SK-N-SH treated with all-trans-retinoic acid at 6 μM for 48 hours (cell line): ENCODE measurements around the gene CTXN1.

Source experiments
- ATAC-seq: fragments of 200-7000 bp; cut with Tn5 transposase; 3 replicates; pipeline ENCODE4 v1.9.1; 2020; ENCODE audit warnings: mild to moderate bottlenecking, moderate library complexity
- ARNTL ChIP-seq: fragments of 450-650 bp; formaldehyde crosslinking; IDR thresholded peaks from 2 replicates; pipeline ENCODE4 v1.5.0; 2020; ENCODE audit warnings: low read depth, mild to moderate bottlenecking, moderate library complexity, borderline replicate concordance
- CSDC2 ChIP-seq: fragments of 250-450 bp; sonication (Bioruptor Pico); IDR thresholded peaks from 2 replicates; pipeline ENCODE4 v1.5.0; 2020; ENCODE audit warnings: mild to moderate bottlenecking, moderate library complexity
- ESRRG ChIP-seq: fragments of 250-450 bp; sonication (Bioruptor Pico); IDR thresholded peaks from 2 replicates; pipeline ENCODE4 v1.6.1; 2021; ENCODE audit warnings: mild to moderate bottlenecking
- GLIS3 ChIP-seq: fragments of 250-450 bp; sonication (Bioruptor Pico); IDR thresholded peaks from 2 replicates; pipeline ENCODE4 v1.5.0; 2020; ENCODE audit warnings: mild to moderate bottlenecking, moderate library complexity
- ISL1 ChIP-seq: fragments of 250-450 bp; sonication (Bioruptor Pico); IDR thresholded peaks from 2 replicates; pipeline ENCODE4 v2.1.2; 2022; ENCODE audit warnings: mild to moderate bottlenecking, moderate library complexity
- OSR1 ChIP-seq: fragments of 250-450 bp; sonication (Bioruptor Pico); IDR thresholded peaks from 2 replicates; pipeline ENCODE4 v1.8.0; 2022; ENCODE audit warnings: moderate library complexity, mild to moderate bottlenecking, inconsistent platforms
- RARB ChIP-seq: fragments of 250-450 bp; sonication (Bioruptor Pico); IDR thresholded peaks from 2 replicates; pipeline ENCODE4 v1.8.0; 2021; ENCODE audit warnings: mild to moderate bottlenecking, moderate library complexity
- TCF4 ChIP-seq: fragments of 250-450 bp; sonication (Bioruptor Pico); IDR thresholded peaks from 2 replicates; pipeline ENCODE4 v1.8.0; 2021; ENCODE audit warnings: mild to moderate bottlenecking, moderate library complexity, borderline replicate concordance
- TOX ChIP-seq: fragments of 250-450 bp; sonication (Bioruptor Pico); IDR thresholded peaks from 2 replicates; pipeline ENCODE4 v1.8.0; 2021; ENCODE audit warnings: mild to moderate bottlenecking, moderate library complexity, borderline replicate concordance
- ZC3H10 ChIP-seq: fragments of 250-450 bp; sonication (Bioruptor Pico); IDR thresholded peaks from 2 replicates; pipeline ENCODE4 v1.5.1; 2021; ENCODE audit warnings: mild to moderate bottlenecking, moderate library complexity
- ZFP3 ChIP-seq: fragments of 250-450 bp; sonication (Bioruptor Pico); IDR thresholded peaks from 2 replicates; pipeline ENCODE4 v1.5.0; 2020; ENCODE audit warnings: mild to moderate bottlenecking, moderate library complexity
- ZFP30 ChIP-seq: fragments of 450-650 bp; formaldehyde crosslinking; IDR thresholded peaks from 2 replicates; pipeline ENCODE4 v1.5.0; 2022; ENCODE audit warnings: mild to moderate bottlenecking, moderate library complexity
- ZNF565 ChIP-seq: fragments of 450-650 bp; formaldehyde crosslinking; conservative IDR thresholded peaks from 2 replicates; pipeline ENCODE4 v1.5.0; 2020; ENCODE audit warnings: low read depth, mild to moderate bottlenecking, moderate library complexity
- ZNF70 ChIP-seq: fragments of 450-650 bp; formaldehyde crosslinking; IDR thresholded peaks from 2 replicates; pipeline ENCODE4 v1.5.0; 2020; ENCODE audit warnings: mild to moderate bottlenecking, moderate library complexity
- ZNF8 ChIP-seq: fragments of 450-650 bp; formaldehyde crosslinking; IDR thresholded peaks from 2 replicates; pipeline ENCODE4 v1.5.0; 2020; ENCODE audit warnings: mild to moderate bottlenecking, moderate library complexity
- TF ChIP-seq, protein P1 (sequence below): fragments of 250-450 bp; sonication (Bioruptor Pico); IDR thresholded peaks from 2 replicates; pipeline ENCODE4 v1.5.0; 2020; ENCODE audit warnings: mild to moderate bottlenecking, moderate library complexity
- TF ChIP-seq, protein P2 (sequence below): fragments of 250-450 bp; sonication (Bioruptor Pico); IDR thresholded peaks from 2 replicates; pipeline ENCODE4 v1.8.0; 2020; ENCODE audit warnings: mild to moderate bottlenecking, moderate library complexity, borderline replicate concordance
- TF ChIP-seq, protein P3 (sequence below): fragments of 250-450 bp; sonication (Bioruptor Pico); IDR thresholded peaks from 2 replicates; pipeline ENCODE4 v1.8.0; 2021; ENCODE audit warnings: low read depth, mild to moderate bottlenecking, moderate library complexity, borderline replicate concordance
- TF ChIP-seq, protein P4 (sequence below): fragments of 250-450 bp; sonication (Bioruptor Pico); IDR thresholded peaks from 2 replicates; pipeline ENCODE4 v1.5.1; 2021; ENCODE audit warnings: mild to moderate bottlenecking, moderate library complexity

Gene CTXN1

DNA sequence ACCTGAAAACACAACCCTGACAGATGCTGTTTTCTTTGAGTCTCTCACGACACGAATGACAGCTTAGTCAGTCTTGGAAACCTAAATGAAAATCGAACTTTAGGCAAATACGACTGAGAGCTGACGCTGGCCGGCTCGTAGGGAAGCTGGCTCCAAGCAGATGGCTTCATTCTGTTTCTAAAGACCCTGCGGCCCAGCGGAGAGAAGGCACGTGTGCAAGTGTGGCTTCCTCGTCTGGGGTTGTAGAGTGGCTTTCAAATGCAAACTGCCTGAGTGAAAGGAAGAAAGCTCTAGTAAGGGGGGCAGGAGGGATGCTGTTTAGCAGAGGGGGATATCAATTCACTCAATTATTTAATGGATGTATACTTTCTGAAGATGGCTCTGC, 43.6 kb upstream of the CTXN1 start:
- ATAC-seq: no peak
- TF ChIP-seq RARB (CRISPR knock-in tag): no peak
- no peak for TF ChIP-seq CSDC2
- TF ChIP-seq TCF4 (CRISPR knock-in tag): no peak
- TF ChIP-seq ESRRG: no peak
- TF ChIP-seq, protein P1, sequence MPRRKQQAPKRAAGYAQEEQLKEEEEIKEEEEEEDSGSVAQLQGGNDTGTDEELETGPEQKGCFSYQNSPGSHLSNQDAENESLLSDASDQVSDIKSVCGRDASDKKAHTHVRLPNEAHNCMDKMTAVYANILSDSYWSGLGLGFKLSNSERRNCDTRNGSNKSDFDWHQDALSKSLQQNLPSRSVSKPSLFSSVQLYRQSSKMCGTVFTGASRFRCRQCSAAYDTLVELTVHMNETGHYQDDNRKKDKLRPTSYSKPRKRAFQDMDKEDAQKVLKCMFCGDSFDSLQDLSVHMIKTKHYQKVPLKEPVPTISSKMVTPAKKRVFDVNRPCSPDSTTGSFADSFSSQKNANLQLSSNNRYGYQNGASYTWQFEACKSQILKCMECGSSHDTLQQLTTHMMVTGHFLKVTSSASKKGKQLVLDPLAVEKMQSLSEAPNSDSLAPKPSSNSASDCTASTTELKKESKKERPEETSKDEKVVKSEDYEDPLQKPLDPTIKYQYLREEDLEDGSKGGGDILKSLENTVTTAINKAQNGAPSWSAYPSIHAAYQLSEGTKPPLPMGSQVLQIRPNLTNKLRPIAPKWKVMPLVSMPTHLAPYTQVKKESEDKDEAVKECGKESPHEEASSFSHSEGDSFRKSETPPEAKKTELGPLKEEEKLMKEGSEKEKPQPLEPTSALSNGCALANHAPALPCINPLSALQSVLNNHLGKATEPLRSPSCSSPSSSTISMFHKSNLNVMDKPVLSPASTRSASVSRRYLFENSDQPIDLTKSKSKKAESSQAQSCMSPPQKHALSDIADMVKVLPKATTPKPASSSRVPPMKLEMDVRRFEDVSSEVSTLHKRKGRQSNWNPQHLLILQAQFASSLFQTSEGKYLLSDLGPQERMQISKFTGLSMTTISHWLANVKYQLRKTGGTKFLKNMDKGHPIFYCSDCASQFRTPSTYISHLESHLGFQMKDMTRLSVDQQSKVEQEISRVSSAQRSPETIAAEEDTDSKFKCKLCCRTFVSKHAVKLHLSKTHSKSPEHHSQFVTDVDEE: no peak
- TF ChIP-seq ZNF8 (CRISPR knock-in tag): no peak
- TF ChIP-seq, protein P2, sequence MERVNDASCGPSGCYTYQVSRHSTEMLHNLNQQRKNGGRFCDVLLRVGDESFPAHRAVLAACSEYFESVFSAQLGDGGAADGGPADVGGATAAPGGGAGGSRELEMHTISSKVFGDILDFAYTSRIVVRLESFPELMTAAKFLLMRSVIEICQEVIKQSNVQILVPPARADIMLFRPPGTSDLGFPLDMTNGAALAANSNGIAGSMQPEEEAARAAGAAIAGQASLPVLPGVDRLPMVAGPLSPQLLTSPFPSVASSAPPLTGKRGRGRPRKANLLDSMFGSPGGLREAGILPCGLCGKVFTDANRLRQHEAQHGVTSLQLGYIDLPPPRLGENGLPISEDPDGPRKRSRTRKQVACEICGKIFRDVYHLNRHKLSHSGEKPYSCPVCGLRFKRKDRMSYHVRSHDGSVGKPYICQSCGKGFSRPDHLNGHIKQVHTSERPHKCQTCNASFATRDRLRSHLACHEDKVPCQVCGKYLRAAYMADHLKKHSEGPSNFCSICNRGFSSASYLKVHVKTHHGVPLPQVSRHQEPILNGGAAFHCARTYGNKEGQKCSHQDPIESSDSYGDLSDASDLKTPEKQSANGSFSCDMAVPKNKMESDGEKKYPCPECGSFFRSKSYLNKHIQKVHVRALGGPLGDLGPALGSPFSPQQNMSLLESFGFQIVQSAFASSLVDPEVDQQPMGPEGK (CRISPR knock-in tag): no peak
- TF ChIP-seq, protein P3, sequence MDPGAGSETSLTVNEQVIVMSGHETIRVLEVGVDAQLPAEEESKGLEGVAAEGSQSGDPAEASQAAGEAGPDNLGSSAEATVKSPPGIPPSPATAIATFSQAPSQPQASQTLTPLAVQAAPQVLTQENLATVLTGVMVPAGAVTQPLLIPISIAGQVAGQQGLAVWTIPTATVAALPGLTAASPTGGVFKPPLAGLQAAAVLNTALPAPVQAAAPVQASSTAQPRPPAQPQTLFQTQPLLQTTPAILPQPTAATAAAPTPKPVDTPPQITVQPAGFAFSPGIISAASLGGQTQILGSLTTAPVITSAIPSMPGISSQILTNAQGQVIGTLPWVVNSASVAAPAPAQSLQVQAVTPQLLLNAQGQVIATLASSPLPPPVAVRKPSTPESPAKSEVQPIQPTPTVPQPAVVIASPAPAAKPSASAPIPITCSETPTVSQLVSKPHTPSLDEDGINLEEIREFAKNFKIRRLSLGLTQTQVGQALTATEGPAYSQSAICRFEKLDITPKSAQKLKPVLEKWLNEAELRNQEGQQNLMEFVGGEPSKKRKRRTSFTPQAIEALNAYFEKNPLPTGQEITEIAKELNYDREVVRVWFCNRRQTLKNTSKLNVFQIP (CRISPR knock-in tag): no peak
- TF ChIP-seq, protein P4, sequence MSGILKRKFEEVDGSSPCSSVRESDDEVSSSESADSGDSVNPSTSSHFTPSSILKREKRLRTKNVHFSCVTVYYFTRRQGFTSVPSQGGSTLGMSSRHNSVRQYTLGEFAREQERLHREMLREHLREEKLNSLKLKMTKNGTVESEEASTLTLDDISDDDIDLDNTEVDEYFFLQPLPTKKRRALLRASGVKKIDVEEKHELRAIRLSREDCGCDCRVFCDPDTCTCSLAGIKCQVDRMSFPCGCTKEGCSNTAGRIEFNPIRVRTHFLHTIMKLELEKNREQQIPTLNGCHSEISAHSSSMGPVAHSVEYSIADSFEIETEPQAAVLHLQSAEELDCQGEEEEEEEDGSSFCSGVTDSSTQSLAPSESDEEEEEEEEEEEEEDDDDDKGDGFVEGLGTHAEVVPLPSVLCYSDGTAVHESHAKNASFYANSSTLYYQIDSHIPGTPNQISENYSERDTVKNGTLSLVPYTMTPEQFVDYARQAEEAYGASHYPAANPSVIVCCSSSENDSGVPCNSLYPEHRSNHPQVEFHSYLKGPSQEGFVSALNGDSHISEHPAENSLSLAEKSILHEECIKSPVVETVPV (CRISPR knock-in tag): no peak

DNA sequence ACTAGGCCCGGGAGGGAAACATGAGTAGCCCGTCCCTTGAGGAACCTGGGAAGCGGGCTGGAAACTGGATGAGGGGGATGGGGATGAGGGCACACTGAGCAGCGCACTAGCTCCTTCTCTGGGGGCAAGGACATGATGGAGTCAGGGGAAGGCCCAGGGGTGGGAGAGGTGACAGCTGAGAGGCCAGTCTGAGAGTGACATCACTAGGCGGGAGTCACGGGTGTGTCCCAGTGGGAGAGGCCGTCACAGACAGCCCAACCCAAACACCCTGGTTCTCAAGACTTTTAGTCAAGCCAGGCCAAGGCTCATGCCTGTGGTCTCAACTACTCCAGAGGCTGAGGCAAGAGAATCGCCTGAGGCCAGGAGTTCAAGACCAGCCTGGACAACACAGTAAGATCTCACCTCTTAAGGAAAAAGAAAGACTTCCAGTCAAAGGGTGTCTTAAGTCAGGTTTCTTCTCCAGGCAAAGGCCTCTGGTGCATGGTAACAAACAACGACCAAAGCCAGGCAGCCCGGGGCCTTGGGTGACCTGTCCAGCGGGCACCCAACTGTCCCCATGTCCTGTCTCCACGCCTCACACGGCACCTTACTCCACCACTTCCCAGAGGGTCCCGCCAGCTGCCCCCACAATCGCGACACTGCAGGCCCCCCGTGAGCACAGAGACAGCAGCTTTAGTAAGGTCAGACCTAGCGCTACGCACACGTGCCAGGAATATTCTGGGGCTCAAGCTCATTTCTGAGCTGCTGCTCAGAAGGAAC, 43.0 kb upstream of the CTXN1 start:
- TF ChIP-seq ZFP3 (CRISPR knock-in tag) (no peak), TCF4 (CRISPR knock-in tag) (no peak), ZFP30 (CRISPR knock-in tag) (no peak), ESRRG (no peak), ISL1 (no peak), ZNF565 (CRISPR knock-in tag) (no peak), ARNTL (CRISPR knock-in tag) (no peak), ZC3H10 (CRISPR knock-in tag) (no peak), ZNF70 (CRISPR knock-in tag) (no peak), OSR1 (CRISPR knock-in tag) (no peak), CSDC2 (no peak), ZNF8 (CRISPR knock-in tag) (no peak), TOX (CRISPR knock-in tag) (no peak), GLIS3 (CRISPR knock-in tag) (no peak)
- TF ChIP-seq, protein P4 (CRISPR knock-in tag): no peak
- TF ChIP-seq, protein P1: no peak
- no peak for ATAC-seq
